SK-N-SH (cell line): ENCODE measurements around the gene CBX8. TPM values are rescaled to one million over a fixed set of nuclear protein-coding genes. Genes with fewer than 3 reads are reported as not detected.

ENCODE experiments used
- CTCF ChIA-PET: fragments of 300-600, 350-600 bp; formaldehyde crosslinking; extraction: SDS; loops from one replicate; lab custom pipeline; 2021; lab: Yijun Ruan, JAX
- POLR2A ChIA-PET: fragments of 350-600 bp; sonication (Branson Sonifier 250); formaldehyde crosslinking; extraction: SDS; loops from one replicate; lab custom pipeline; 2020; ENCODE audit warnings: antibody characterized with exemption, inconsistent platforms; lab: Yijun Ruan, JAX
- DNase-seq: peaks from one replicate; pipeline ENCODE4 v3.0.0; 2012
- H2AFZ ChIP-seq: fragments of 200-600 bp; sonication (generic); 2 replicates; pipeline ENCODE4 v1.8.1; 2016; ENCODE audit warnings: antibody characterized with exemption, mild to moderate bottlenecking, low read depth
- H3F3A ChIP-seq: fragments of 200-600 bp; sonication (generic); replicated peaks from 2 replicates; pipeline ENCODE3; 2016; ENCODE audit warnings: antibody characterized with exemption, mild to moderate bottlenecking; ENCODE audit not compliant: insufficient read depth
- H3K27ac ChIP-seq, 2 experiments: fragments of 200-500 bp in 1 of 2; fragments of 200-600 bp in 1 of 2; sonication (Bioruptor generic) in 1 of 2; sonication (generic), shearing (Covaris generic) in 1 of 2; 2 replicates each; pipeline versions ENCODE4 v1.5.1 to v1.6.1; 2014 to 2016; ENCODE audit warnings: low read depth in 2 of 2, inconsistent platforms in 1 of 2, low read length in 1 of 2, mild to moderate bottlenecking in 1 of 2, mixed read lengths in 1 of 2
- H3K27me3 ChIP-seq: fragments of 200-600 bp; sonication (generic), shearing (Covaris generic); 2 replicates; pipeline ENCODE4 v1.6.1; 2016; ENCODE audit warnings: mixed run types; ENCODE audit not compliant: insufficient read depth
- H3K36me3 ChIP-seq, 2 experiments: fragments of 200-500 bp in 1 of 2; fragments of 200-600 bp in 1 of 2; sonication (Bioruptor generic) in 1 of 2; sonication (generic) in 1 of 2; replicated peaks in 1 of 2; 2 replicates each; pipeline versions ENCODE3 to v1.5.1; 2014 to 2016; ENCODE audit warnings: low read length in 1 of 2, mild to moderate bottlenecking in 1 of 2; ENCODE audit not compliant: insufficient read depth in 2 of 2, control insufficient read depth in 1 of 2
- H3K4me1 ChIP-seq, 2 experiments: fragments of 200-500 bp in 1 of 2; fragments of 200-600 bp in 1 of 2; sonication (Bioruptor generic) in 1 of 2; sonication (generic), shearing (Covaris generic) in 1 of 2; 2 replicates each; pipeline versions ENCODE4 v1.5.1 to v1.6.1; 2014 to 2016; ENCODE audit warnings: low read depth in 1 of 2, low read length in 1 of 2, mixed run types in 1 of 2; ENCODE audit not compliant: insufficient read depth in 2 of 2, control insufficient read depth in 1 of 2
- H3K4me2 ChIP-seq: fragments of 200-600 bp; sonication (generic), shearing (Covaris generic); 2 replicates; pipeline ENCODE4 v1.6.1; 2017; ENCODE audit warnings: mixed run types
- H3K4me3 ChIP-seq, 2 experiments: fragments of 200-500 bp in 1 of 2; fragments of 200-600 bp in 1 of 2; sonication (Bioruptor generic) in 1 of 2; sonication (generic), shearing (Covaris generic) in 1 of 2; 2 replicates each; pipeline versions ENCODE4 v1.5.1 to v1.8.1; 2014 to 2016; ENCODE audit warnings: low read depth in 2 of 2, inconsistent platforms in 1 of 2, low read length in 1 of 2, mild to moderate bottlenecking in 1 of 2, mixed read lengths in 1 of 2, moderate library complexity in 1 of 2
- H3K79me2 ChIP-seq: fragments of 200-600 bp; sonication (generic); 2 replicates; pipeline ENCODE4 v1.8.1; 2017; ENCODE audit warnings: mild to moderate bottlenecking; ENCODE audit not compliant: insufficient read depth
- H3K9ac ChIP-seq: fragments of 200-600 bp; sonication (generic); 2 replicates; pipeline ENCODE4 v1.6.1; 2017; ENCODE audit warnings: mixed run types
- H3K9me2 ChIP-seq: fragments of 200-600 bp; sonication (generic); 2 replicates; pipeline ENCODE4 v1.6.1; 2017; ENCODE audit warnings: mixed run types
- H3K9me3 ChIP-seq: fragments of 200-600 bp; sonication (generic); 2 replicates; pipeline ENCODE4 v1.6.1; 2017; ENCODE audit warnings: mixed run types, mild to moderate bottlenecking, moderate library complexity
- H4K20me1 ChIP-seq: fragments of 200-600 bp; sonication (generic); 2 replicates; pipeline ENCODE4 v1.6.1; 2017; ENCODE audit warnings: mild to moderate bottlenecking, mixed run types; ENCODE audit not compliant: insufficient read depth
- CHD2 ChIP-seq: fragments of 150-350 bp; IDR thresholded peaks from 2 replicates; pipeline ENCODE4 v1.6.1; 2018; ENCODE audit warnings: low read length; ENCODE audit not compliant: partially characterized antibody
- CTCF ChIP-seq: fragments of 200-600 bp; sonication (generic); IDR thresholded peaks from 2 replicates; pipeline ENCODE4 v1.6.1; 2017; ENCODE audit warnings: antibody characterized with exemption, mild to moderate bottlenecking, moderate library complexity
- ELF1 ChIP-seq: IDR thresholded peaks from 2 replicates; pipeline ENCODE4 v1.4.0; 2012
- FOXM1 ChIP-seq: IDR thresholded peaks from 2 replicates; pipeline ENCODE4 v1.4.0; 2012; ENCODE audit warnings: low read depth, mild to moderate bottlenecking
- JUND ChIP-seq: IDR thresholded peaks from 2 replicates; pipeline ENCODE4 v1.4.0; 2012
- MXI1 ChIP-seq: IDR thresholded peaks from 2 replicates; pipeline ENCODE4 v1.6.1; 2012; ENCODE audit warnings: mild to moderate bottlenecking, low read depth, low read length, improper control_type of control experiment
- NRF1 ChIP-seq: IDR thresholded peaks from 2 replicates; pipeline ENCODE4 v1.6.1; 2012; ENCODE audit warnings: low read depth, mild to moderate bottlenecking, low read length
- RCOR1 ChIP-seq: fragments of 150-350 bp; IDR thresholded peaks from 2 replicates; pipeline ENCODE4 v1.6.1; 2017; ENCODE audit warnings: antibody characterized with exemption, low read length
- RFX5 ChIP-seq: IDR thresholded peaks from 2 replicates; pipeline ENCODE4 v1.6.1; 2012; ENCODE audit warnings: mild to moderate bottlenecking, improper control_type of control experiment, low read length
- USF2 ChIP-seq: fragments of 150-350 bp; IDR thresholded peaks from 2 replicates; pipeline ENCODE4 v1.6.1; 2017; ENCODE audit warnings: antibody characterized with exemption, low read length, low read depth, borderline replicate concordance
- YY1 ChIP-seq: IDR thresholded peaks from 2 replicates; pipeline ENCODE4 v1.4.0; 2012; ENCODE audit warnings: low read depth, mild to moderate bottlenecking
- ZBTB33 ChIP-seq: IDR thresholded peaks from 2 replicates; pipeline ENCODE4 v1.4.0; 2012; ENCODE audit warnings: low read depth, borderline replicate concordance
- WGBS: methylation state at CpG from one replicate; pipeline ENCODE4 v1.1.6; 2017; ENCODE audit warnings: low lambda C conversion rate; 5-methylcytosine and 5-hydroxymethylcytosine counted together
- polyA plus RNA-seq, 3 experiments: library from polyadenylated mRNA; depleted of rRNA; stranded (reverse); fragments of >200 nt; gene quantifications; 2 replicates each; pipeline ENCODE4 v1.2.3, GENCODE V29; 2012
- TF ChIP-seq, protein P1 (sequence below): fragments of 150-350 bp; IDR thresholded peaks from 2 replicates; pipeline ENCODE4 v1.6.1; 2016; ENCODE audit warnings: mild to moderate bottlenecking, low read depth, low read length
- TF ChIP-seq, protein P2 (sequence below): IDR thresholded peaks from 2 replicates; pipeline ENCODE4 v1.6.1; 2012; ENCODE audit warnings: mild to moderate bottlenecking, low read depth, low read length, moderate library complexity

CBX8 gene
- polyA plus RNA-seq, 1 of the 3 experiments (the other 2 are of a cell fraction), result 2.9 TPM

- Histone ChIP-seq H3K9me2 (no peaks in the 10 kb centered on the region), H3K4me3 (no peak overlapping the region), H3K79me2 (peaks cover 18% of the 10 kb centered on the region), H3K4me2 (no peak overlapping the region), H3K27ac (peak overlapping the region in 1 of 2 experiments; percentile 77; a peak in 1 of 4 replicates), H3F3A (peaks cover 9% of the 10 kb centered on the region), H4K20me1 (peaks cover 28% of the 10 kb centered on the region), H3K36me3 (peaks cover 15 to 23% of the 10 kb centered on the region in 2 experiments), H3K9me3 (no peaks in the 10 kb centered on the region), H2AFZ (no peak overlapping the region), H3K9ac (no peak overlapping the region)
- WGBS, result 66% methylated on average over 25 of the region's 33 CpGs
- ChIA-PET CTCF (interaction anchor here (1.5 to 7.1 kb wide), 5 partner anchors 11 to 90 kb away, joined by 4 to 65 read pairs (median 31); partner anchors contain the start of gene CBX4), POLR2A (interaction anchor here (0.8 to 1.7 kb wide), 5 partner anchors 13 to 19 kb away, joined by 3 to 7 read pairs (median 4); no protein-coding TSS in a partner anchor)
- peak; percentile 87 for DNase-seq
- TF ChIP-seq JUND, result no peak
- TF ChIP-seq CTCF, result no peak
- TF ChIP-seq CHD2, result peak; percentile 94
- TF ChIP-seq, protein P1, sequence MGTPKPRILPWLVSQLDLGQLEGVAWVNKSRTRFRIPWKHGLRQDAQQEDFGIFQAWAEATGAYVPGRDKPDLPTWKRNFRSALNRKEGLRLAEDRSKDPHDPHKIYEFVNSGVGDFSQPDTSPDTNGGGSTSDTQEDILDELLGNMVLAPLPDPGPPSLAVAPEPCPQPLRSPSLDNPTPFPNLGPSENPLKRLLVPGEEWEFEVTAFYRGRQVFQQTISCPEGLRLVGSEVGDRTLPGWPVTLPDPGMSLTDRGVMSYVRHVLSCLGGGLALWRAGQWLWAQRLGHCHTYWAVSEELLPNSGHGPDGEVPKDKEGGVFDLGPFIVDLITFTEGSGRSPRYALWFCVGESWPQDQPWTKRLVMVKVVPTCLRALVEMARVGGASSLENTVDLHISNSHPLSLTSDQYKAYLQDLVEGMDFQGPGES, result no peak
- no peak for TF ChIP-seq MXI1
- TF ChIP-seq RCOR1, result no peak
- no peak for TF ChIP-seq FOXM1
- TF ChIP-seq, all 33 proteins: peak for 1
- H3K27me3 ChIP-seq, result no peaks in the 10 kb centered on the region
- peaks cover 5 to 41% of the 10 kb centered on the region in 2 experiments; a peak in 2 of 4 replicates for H3K4me1 ChIP-seq
Observed at GRCh38 chr17:79831265-79832217, 34.7 kb upstream of the CBX8 start.

DNA sequence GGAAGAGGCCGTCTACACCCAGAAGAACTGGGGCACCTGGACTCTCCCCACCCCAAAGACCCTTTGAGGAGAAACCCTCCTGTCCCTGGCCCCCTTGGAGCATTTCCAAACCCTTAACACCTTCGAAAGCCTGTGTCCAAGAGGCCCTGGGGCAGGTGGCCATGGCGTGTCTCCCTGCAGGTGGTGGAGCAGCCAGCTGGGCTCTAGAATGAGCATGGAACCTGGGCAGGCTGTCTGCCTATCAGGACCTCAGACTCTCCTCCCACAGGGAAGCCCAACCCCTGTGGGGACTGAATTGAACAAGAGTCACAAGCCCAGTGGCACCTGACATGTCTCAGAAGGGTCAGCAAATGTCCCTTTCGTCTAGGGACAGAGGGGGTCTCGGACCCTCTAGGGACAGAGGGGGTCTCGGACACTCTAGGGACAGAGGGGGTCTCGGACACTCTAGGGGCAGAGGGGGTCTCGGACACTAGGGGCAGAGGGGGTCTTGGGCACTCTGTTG is 33.9 kb upstream of the CBX8 start:
- no peak overlapping the region; a peak in 1 of 4 replicates for H3K27ac ChIP-seq
- H3K36me3 ChIP-seq, result peaks cover 10 to 20% of the 10 kb centered on the region in 2 experiments
- H4K20me1 ChIP-seq, result peaks cover 20% of the 10 kb centered on the region
- POLR2A ChIA-PET, result interaction anchor here (1.2 to 1.7 kb wide), 2 partner anchors 12 to 17 kb away, joined by 4 to 7 read pairs; no protein-coding TSS in a partner anchor
- H3K4me3 ChIP-seq, result no peak overlapping the region
- peaks cover 0 to 35% of the 10 kb centered on the region in 2 experiments; a peak in 2 of 4 replicates for H3K4me1 ChIP-seq
- peaks cover 7% of the 10 kb centered on the region for H3F3A ChIP-seq
- no peak overlapping the region for H3K9ac ChIP-seq
- no peak for DNase-seq
- H3K79me2 ChIP-seq, result peaks cover 11% of the 10 kb centered on the region; the same call in 1 of the 2 replicates
- H3K27me3 ChIP-seq, result no peaks in the 10 kb centered on the region
- WGBS, result 96% methylated on average over 7 of the region's 8 CpGs
- no peaks in the 10 kb centered on the region for H3K9me2 ChIP-seq
- no peaks in the 10 kb centered on the region for H3K9me3 ChIP-seq
- H3K4me2 ChIP-seq, result no peak overlapping the region
- CTCF ChIA-PET, result interaction anchor here (1.5 to 7.1 kb wide), 5 partner anchors 12 to 90 kb away, joined by 4 to 65 read pairs (median 11); partner anchors contain the start of gene CBX4
- H2AFZ ChIP-seq, result no peak overlapping the region
- TF ChIP-seq, protein P2, sequence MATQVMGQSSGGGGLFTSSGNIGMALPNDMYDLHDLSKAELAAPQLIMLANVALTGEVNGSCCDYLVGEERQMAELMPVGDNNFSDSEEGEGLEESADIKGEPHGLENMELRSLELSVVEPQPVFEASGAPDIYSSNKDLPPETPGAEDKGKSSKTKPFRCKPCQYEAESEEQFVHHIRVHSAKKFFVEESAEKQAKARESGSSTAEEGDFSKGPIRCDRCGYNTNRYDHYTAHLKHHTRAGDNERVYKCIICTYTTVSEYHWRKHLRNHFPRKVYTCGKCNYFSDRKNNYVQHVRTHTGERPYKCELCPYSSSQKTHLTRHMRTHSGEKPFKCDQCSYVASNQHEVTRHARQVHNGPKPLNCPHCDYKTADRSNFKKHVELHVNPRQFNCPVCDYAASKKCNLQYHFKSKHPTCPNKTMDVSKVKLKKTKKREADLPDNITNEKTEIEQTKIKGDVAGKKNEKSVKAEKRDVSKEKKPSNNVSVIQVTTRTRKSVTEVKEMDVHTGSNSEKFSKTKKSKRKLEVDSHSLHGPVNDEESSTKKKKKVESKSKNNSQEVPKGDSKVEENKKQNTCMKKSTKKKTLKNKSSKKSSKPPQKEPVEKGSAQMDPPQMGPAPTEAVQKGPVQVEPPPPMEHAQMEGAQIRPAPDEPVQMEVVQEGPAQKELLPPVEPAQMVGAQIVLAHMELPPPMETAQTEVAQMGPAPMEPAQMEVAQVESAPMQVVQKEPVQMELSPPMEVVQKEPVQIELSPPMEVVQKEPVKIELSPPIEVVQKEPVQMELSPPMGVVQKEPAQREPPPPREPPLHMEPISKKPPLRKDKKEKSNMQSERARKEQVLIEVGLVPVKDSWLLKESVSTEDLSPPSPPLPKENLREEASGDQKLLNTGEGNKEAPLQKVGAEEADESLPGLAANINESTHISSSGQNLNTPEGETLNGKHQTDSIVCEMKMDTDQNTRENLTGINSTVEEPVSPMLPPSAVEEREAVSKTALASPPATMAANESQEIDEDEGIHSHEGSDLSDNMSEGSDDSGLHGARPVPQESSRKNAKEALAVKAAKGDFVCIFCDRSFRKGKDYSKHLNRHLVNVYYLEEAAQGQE, result no peak
- TF ChIP-seq ZBTB33 (no peak), RFX5 (no peak), YY1 (no peak), ELF1 (no peak), USF2 (no peak), NRF1 (no peak), CHD2 (no peak)
